Measurements from ENCODE around the gene AGPAT4.
"Not testable (repeated sequence)": the region's sequence is repeated elsewhere in the genome, so short reads cannot be mapped to it uniquely, and the experiment has no call there.

AGPAT4 gene

DNA sequence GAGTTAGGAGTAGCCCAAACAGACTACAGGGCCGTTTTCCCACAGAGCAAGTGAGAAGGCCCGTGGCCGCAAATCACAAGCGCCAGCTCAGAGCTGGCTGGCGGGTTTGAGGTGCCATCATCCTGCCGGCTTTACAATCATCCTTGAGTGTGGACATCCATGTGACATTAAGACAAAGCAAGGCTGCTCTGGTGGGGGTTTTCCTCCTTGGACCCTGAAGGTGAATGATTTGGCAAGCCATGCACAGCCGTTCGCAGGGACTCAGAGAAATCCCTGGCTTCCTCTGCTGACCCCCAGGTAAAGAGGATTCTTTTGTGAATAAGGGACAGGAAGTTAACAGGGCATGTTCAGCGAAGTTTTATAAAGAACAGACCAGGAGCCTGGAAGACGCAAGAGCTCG lies 137.2 kb downstream of the AGPAT4 start:
- DNase-seq = no peak

DNA sequence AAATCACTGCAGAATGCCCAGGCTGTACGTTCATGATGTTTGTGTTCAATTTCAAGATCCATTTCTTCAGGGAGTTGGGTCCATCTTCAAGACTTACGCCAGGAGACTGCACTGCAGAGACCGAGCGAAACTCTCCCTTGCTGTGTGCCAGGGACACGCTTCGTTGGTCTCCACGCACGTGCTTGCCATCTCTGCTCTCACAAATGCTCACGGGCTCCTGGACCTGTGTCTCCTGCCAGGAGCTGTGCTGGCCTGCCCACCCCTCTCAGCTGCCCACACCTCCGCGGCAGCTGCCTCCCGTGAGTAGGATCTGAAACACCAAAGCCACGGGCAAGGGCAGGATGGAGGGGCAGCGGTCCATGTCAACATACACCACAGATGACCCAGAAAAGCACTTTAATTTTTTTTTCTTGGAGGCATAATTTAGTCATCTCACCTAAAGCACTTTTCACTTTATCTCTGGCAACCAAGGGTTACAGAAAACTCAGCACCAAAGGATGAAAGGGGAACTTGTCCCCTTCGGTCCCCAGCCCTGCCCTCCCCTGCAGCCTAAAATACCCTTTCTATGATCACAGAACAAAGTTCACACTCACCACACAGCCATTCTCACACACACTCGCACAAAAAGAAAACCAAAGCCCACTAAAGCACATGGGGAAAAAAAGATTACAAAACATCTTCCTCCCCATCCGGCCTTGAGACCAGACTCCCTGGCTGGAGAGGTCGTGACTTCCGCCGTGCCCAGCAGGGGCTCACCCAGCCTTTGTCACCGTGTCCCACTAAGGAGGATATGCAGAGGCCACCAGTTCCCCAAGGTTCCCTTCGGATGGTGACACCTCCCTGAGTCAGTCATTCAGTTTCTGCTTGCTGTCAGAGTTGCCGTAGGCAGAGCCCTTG lies 137.9 kb downstream of the AGPAT4 start:
- peak; percentile 0 for DNase-seq

DNA sequence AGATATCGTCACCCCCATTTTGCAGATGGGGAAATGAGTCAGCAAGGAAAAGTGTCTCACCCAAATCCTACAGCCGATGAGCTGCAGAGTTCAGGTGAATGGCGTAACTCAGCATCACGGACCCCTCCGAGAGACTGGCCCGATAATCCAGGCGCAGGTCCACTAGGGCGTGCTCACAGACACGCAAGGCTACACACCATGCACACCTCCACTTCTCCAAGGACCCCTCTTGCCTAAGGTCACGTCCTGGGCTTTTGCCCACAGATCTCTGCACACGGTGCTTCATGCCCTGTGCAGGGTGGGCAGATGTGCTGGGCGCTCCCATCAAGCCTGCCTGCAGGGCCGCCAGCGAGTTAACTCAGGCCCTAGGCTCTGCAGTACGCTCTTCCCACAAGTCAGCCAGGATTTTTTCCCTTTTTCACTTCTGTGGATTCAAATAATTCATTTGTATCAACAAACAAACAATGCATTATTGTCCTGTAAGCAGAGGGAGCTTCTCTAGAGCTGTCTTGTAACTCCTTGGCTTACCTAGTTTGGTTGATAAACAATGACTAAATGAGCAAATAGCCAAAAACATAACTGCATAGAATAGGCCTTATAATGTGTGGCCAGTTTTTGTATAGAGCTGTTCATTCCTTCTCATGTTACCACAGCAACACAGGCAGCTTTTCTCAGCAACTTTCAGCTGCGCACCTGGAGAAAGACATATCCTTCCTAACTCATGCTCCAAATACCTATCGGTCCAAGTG lies 139.1 kb downstream of the AGPAT4 start:
- no peak for DNase-seq

DNA sequence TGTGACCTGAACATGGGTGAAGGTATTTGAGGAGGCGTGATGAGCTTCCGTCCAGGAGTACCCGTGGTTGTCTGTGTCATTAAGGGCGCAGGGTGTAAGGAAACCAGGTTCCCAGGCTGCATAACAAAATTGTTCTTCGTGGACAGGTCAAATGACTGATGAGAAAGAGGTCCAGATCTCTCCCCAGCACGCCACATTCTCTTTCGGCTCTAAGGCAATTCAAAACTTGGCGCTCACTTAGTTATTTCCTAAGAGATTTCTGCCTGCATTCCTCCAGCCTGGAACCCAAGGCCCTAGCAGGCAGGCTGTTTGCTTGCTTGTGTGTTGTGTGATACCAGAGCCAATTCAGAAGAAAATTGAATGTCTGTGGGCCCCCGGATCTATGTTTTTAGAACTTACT lies 139.9 kb downstream of the AGPAT4 start:
- DNase-seq = no peak

DNA sequence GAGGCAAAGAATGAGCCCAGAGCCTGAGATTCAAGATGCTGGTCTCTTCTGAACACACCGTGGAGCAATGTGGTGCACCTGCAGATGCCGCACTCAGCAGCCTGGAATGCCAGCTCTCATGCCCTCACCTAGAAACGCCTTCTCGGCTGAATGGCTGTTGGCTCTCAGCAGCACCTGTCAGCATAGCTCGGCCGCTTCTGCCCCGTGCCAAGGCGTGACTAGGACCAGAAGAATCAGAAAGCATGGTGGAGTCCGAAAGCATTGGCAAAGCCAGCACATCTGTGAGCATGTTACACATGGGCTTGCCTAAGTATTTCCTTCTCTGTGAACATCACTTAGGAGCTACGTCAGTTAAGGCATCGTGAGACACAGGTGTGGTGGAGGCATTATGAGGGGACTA lies 141.5 kb downstream of the AGPAT4 start:
- no peak for DNase-seq

DNA sequence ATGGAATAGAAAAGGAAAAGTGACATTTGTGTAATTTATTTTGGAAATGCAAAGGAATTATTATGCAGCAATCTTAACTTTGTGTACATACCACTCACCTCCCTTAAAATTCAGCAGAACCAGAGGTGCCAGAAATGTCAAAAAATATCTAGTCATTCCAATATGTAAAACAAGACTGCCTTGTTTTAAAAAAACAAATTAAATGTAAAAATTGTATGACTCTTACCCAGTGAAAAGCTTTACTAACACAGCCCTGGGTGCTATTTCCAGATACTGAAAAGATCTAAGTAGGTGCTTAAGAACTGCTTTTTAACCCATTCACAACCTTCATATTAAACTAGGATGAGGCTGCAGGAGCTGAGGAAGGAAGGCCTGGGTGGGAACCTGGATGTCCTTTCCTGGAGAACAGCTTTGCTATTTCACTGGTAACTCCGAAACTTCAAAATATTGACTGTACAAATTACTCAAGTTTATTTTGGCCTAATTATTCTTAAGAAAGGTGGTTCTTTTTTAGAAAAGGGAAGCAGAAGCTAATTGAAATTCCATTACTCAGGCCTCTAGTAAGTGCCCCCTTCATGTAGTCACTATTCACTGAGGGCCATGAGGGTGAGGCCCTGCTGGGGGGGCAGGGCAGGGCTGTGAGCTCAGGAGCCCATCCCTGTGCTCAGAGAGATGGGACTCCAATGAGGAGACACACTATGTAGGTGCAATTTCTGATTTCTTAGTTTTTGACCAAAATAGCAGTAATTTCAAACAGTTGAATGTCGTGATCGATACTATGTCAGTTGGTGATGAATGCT lies 142.7 kb downstream of the AGPAT4 start:
- DNase-seq = no peak

DNA sequence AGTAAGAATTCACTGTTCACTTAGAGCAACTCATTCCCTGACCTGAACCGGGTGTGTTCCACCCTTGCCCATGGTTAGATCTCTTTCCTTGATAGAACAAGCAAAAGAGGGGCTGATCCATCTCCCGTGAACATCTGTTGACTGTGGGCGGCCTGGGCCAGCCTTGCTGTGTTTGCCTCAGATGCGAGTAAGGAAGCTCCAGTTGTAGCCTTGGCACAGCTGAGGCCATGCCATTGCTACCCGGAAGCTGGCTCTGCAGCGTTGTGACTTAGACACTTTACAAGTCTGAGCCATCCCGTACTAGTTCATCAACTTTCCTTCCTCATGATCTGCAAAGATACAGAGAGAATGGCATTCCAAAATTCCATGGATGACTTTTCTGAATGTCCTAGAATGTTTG lies 143.3 kb downstream of the AGPAT4 start:
- no peak for DNase-seq

DNA sequence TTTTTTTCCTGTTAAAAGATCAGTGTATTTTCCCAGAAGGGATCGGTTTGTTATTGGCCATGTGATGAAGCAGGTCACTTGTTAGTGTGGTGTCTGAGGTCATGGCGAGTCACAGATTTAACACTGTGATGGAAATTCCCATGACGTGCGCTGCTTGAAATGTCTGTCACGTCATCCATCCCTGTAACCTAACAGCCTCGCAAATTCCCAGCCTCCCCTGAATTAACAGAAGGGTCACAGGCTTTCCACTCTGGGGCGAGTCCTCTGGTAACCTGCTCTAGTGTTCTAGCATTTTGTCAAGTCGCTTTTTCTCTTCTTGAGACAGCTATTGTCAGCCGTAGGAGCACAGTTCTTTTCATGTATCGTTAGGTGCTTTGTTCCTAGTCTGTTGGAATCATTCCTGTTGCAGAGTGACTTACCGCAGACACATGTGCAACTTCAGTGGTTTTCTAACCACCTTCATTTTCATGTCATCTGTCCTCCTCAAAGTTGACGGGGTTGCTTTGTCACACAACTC lies 145.1 kb downstream of the AGPAT4 start:
- DNase-seq = no peak

DNA sequence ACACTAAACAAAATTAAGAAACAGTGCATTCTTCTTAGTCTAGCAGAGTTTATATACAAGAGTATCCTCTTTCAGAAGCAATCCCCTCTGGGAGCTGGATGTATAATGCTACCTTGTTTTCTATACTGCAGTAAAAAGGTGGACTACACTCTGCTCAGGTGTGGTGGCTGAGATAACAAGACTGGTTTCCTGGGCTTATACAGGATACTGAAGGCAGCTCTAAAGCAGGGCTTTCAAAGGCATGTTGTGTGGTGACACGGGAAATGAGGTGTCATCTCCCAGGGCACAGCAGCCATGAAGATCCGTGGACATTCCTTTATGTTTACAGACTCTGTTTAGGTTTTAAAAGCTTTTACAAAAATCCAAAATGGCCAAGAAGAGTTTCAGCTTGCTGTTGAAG lies 145.6 kb downstream of the AGPAT4 start:
- DNase-seq = no peak

DNA sequence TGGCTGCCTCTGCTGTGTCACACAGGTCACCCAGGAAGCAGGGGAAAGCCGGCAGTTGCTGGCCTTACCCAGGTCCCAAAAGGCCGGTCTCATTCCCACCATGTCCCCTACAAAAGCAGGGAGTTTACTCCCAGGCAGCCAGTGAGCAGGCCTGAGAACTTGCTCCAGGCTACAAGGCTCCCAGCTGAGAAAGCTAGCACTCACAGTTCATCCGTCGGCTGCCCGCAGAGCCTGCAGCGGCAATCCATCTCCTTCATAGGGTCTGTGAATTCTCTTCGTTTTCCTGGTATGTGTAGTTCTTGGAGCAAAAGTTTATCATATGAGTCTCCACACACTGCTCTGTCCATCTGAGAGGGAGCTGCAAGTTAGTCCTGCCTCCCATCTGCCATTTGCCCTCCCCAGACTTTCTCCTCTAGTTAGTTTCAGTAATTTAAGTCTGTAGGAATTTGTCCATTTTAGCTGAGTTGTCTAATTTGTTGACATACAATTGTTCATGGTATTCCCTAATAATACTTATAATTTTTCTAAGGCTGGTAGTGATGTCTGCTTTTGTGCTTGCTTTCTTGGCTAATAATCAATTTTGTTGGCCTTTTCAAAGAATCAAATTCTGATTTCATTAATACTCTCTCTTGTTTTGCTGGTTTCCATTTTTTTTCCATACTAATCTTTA lies 146.7 kb downstream of the AGPAT4 start:
- no peak for DNase-seq

DNA sequence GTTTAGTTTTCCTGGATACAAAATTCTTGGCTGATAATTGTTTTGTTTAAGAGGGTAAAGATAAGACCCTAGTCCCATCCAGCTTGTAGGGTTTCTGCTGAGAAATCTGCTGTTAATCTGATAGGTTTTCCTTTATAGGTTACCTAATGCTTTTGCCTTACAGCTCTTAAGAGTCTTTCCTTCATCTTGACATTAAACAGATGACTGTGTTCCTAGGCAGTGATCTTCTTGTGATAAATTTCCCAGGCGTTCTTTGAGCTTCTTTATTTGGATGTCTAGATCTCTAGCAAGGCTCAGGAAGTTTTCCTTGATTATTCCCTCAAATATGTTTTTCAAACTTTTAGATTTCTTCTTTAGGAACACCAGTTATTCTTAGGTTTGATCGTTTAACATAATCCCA lies 148.3 kb downstream of the AGPAT4 start:
- DNase-seq = no peak

DNA sequence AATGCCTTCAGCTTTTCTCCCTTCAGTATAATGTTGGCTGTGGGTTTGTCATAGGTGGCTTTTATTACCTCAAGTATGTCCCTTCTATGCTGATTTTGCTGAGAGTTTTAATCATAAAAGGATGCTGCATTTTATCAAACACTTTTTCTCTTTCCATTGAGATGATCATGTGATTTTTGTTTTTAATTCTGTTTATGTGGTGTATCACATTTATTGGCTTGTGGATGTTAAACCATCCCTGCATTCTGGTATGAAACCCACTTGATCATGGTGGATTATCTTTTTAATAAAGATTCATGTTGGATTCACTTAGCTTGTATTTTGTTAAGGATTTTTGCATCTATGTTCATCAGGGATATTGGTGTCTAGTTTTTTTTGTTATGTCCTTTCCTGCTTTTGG lies 150.5 kb downstream of the AGPAT4 start:
- not testable (repeated sequence) for DNase-seq

DNA sequence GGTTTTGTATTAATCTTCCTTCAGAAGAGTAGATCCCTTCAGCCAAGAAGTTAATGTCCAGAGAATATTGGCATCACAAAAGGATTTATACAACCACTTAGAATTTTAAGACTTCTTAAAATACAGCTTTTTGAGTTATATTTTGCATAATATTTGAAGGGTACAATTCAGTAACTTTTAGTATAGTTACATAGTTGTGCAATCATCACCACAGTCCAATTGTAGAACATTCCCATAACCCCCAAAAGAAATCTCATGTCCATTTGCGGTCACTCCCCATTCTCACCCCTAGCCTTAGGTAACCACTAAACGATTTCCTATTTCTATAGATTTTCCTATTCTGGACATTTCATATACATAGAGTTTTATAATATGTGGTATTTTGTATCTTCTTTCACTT lies 155.9 kb downstream of the AGPAT4 start:
- no peak for DNase-seq

DNA sequence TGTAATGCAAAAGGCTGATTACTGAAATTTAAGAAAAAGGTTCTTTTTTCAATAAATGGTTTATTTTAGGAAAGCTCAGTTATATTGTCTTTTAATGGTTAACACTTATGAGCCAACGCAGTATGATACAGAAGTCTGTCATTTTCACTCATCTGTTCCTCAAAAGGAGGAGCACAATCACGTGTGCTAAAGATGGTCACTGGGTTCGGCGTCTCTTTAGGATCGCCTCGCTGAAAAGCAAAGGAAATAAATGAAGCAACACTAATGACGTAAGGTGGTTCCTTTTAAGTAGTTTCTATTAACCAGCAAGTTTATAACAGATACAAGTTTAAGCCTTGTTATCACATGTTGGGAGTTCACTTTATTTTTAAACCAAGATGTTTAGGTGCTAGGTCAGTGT lies 156.6 kb downstream of the AGPAT4 start:
- no peak for DNase-seq

DNA sequence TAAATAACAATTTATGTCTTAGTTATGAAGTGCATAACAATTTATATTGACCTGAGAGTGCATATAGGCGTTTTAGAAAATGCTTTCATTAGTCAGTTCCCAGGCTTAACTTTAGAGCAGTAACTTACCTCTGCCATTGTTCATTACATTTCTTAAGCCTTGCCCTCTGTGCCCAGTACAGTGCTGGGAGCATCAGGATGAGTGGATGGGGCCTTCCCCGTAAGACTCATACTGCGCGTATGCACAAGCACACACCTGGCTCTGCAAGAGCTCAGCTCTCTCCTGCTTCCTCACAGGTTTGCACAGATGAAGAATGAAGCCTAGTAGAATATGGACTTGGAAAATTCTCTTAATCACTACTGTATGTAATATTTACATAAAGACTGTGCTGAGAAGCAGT lies 157.3 kb downstream of the AGPAT4 start:
- no peak for DNase-seq

DNA sequence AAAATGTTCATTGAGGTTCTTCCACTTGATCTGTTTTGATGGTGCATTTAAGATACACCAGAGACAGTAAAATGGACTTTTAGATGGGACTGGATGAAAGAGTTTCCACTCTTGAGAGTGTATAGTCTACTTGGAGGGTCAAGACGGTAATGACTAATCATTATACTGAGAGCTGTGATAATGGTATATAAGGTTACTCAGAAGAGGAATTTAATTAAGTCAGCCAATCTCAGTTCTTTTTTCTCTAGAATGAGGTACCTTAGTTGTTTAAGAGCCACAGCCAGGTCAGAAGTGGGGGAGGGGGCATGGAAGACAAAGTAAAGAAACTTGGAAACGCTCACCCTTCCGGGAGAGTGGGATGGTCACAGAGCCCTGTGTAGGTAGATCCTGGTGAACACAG lies 158.4 kb downstream of the AGPAT4 start:
- DNase-seq = no peak

DNA sequence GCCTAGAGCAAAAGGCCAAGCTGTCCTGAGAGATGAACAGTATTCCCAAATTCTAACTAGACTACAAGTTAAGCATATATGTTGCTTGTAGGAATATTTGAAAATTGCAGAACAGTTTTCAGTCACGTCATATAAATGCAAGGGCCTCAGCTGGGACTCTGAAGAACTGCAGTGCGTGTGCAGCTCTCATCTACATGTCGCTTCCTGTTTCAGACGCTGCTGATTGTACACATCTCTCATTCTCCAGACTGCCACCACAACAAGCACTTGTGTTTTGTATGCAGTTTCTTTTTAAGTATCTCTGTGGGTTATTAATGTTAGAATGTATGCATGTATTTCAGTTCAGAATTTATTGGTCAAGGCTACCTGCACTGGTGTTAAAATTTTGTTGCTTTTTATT lies 162.6 kb downstream of the AGPAT4 start:
- no peak for DNase-seq

DNA sequence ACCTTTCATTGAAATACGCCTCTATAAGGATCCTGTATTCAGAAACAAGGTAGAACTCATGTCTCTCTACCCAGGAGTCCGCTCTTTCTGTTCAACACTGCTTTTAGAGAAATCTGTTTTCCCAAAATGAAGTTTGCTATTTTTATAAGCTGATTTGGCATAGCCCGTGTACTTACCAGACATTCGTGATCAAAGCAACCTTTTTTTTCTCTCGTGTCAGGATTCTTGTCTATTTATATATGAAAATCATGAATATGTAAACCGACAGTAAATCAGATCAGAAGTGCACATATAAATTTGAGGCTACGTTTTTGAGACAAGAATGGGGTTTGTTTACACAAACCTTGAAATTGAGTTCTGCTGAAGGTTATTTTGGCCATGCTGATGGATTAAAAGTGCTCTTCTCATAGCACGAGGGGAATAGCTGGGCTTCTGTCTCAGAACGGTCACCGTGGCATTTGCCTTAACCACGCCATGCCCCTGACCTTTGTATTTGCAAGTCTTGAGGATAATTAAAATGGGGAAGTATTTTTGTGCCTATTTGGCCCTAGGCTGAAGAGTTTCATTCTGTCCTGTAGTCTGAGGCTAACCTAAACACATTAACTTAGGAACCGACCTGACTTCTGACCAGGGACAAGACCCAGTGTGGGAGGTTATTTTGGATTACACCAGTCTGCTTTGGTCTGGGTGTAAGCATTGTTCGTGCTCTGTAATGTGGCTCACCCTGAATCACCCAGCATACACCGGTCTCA lies 163.7 kb downstream of the AGPAT4 start:
- no peak for DNase-seq

DNA sequence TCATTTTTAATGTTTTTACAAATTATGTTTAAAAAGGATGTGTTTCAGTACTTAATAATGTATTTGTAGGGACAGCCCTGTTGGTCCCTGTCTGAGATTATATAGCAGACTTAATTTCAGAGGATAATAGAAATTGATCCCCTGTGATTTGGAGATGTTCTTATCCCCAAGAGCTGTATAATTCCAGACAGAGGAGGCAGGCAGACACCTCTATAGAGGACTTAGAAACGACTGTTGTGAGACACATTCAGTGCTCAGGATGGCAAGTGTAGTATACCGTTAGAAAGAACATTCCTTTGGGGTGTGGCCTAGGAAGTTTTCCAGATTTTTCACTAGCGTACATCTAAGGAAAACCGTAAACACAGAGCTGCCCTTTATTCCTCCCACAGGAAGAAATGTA lies 164.5 kb downstream of the AGPAT4 start:
- DNase-seq = no peak

DNA sequence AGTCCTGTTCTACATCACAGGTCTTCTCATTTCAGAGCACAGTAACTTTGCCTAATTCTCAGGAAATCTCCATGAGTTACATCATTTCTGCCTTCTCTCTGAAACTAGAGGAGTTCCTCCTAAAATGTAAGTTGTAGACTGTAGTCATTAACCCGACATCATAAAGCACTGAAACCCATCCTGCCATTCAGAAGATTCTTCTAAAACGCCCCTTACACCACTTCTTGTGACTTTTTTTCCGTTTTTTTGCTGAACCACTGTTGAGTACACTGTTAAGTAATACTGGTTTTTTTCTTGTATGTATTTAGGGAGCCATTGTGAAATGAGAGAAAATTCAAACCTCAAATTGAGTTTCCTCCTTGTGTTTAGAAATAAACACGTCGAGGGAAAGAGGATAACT lies 164.9 kb downstream of the AGPAT4 start:
- no peak for DNase-seq

DNA sequence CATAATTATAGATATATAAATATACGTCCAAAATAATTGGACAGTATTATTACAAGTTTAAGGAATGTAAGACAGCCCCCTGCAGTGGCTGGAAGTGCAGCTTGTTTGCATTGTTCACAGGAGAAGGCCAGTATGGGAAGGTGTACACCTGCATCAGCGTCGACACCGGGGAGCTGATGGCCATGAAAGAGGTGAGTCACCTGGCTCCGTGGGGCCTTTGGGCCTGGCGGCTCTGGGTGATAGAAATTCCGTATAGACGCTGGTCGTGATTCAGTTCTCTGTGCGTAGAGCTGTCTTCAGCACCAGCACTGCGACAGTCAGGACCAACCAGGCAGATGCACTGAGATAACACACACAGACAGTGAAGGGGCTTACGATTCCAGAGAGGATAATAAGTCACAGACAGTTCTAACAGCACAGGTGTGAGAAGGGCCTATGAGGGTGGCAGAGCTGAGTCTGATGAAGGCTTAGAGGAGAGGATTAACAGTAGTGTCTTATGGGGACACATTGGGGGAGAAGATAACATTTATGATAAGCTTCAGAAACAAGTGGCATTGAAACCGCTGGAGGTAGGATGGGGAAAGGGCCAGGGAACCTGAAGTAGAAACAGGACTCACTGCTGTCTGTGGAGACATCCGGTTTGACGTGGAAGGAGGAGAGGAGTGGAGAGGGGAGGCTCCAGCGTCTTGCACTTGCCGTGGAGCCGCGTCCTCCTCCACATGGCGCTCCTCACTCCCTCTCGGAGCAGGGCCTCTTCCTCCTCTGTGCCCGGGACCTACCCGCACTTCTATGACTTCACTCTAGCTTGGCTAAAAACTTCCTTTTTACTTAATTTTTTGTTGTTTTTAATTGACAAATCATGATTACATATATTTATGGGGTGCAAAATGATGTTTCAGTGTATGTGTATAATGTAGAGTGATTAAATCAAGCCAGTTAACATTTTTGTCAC lies 165.8 kb downstream of the AGPAT4 start:
- no peak for DNase-seq
